ENCODE measurements around the gene RPS6KB1. TPM values are rescaled to one million over a fixed set of nuclear protein-coding genes. Genes with fewer than 3 reads are reported as not detected.
A peak's percentile ranks its signal among the peaks of the same experiment; 100 is the strongest.
"Not testable (repeated sequence)": the region's sequence is repeated elsewhere in the genome, so short reads cannot be mapped to it uniquely, and the experiment has no call there.

The RPS6KB1 gene
- total RNA-seq, 1 donor from 2014 or later, result 20.9 TPM

GRCh38 chr17:59870482-59870881, 22.4 kb upstream of the RPS6KB1 start:
- DNase-seq (ENCODE audit: low read depth), result no peak

GRCh38 chr17:59872351-59872750, 20.6 kb upstream of the RPS6KB1 start:
- no peak for DNase-seq (ENCODE audit: low read depth)

DNA sequence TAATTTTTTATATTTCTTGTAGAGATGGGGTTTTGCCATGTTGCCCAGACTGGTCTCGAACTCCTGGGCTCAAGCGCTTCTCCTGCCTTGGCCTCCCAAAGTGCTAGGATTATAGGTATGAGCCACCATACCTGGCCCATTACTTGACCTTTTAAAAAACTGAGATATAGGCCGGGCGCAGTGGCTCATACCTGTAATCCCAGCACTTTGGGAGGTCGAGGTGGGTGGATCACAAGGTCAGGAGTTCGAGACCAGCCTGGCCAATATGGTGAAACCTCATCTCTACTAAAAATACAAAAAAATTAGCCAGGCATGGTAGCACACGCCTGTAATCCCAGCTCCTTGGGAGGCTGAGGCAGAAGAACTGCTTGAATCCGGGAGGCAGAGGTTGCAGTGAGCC, 19.5 kb upstream of the RPS6KB1 start:
- DNase-seq (ENCODE audit: low read depth), result not testable (repeated sequence)

DNA sequence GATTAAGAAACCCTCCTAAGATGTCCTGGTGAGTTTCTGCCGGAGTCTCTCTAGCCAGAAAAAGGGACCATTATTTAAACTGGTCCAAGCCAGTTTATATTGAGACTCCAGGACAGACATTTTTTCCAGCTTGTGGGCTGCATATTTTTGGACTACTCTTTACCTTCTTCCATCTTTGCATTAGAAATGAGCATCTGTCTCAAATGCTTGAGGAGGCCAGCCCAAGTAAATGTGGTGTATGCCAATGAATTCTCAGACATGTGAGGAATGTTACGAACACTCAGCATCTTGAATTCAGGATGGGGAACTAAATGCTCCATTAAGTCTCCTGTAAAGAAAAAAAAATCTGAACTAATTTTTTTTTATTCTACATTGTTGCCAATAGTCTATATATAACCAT, 18.5 kb upstream of the RPS6KB1 start:
- DNase-seq (ENCODE audit: low read depth), result no peak

DNA sequence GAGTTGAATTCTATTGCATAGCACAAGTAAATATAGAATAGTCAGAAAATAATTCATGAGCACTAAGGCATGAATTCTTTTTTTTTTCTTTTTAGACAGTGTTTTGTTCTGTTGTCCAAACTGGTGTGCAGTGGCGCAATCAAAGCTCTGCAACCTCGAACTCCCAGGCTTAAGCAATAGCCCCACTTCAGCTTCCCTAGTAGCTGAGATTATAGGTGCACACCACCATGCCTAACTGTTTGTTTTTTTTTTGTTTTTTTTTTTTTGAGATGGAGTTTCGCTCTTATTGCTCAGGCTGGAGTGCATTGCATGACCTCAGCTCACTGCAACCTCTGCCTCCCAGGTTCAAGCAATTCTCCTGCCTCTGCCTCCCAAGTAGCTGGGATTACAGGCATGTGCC, 16.8 kb upstream of the RPS6KB1 start:
- DNase-seq (ENCODE audit: low read depth), result no peak

- DNase-seq (ENCODE audit: low read depth), result no peak
Measured at GRCh38 chr17:59877965-59878364, 15.0 kb upstream of the RPS6KB1 start.

- no peak for DNase-seq (ENCODE audit: low read depth)
Measured at GRCh38 chr17:59878624-59879023, 14.3 kb upstream of the RPS6KB1 start.

GRCh38 chr17:59884861-59885260, 8.1 kb upstream of the RPS6KB1 start:
- DNase-seq (ENCODE audit: low read depth), result no peak

- DNase-seq (ENCODE audit: low read depth), result no peak
Measured at GRCh38 chr17:59888145-59888750, 4.7 kb upstream of the RPS6KB1 start.

- DNase-seq (ENCODE audit: low read depth), result peak; percentile 65
Measured at GRCh38 chr17:59890720-59891119, 2.2 kb upstream of the RPS6KB1 start.

- DNase-seq (ENCODE audit: low read depth), result peak; percentile 99
Measured at GRCh38 chr17:59892251-59892923, 534 bp upstream of the RPS6KB1 start.

DNA sequence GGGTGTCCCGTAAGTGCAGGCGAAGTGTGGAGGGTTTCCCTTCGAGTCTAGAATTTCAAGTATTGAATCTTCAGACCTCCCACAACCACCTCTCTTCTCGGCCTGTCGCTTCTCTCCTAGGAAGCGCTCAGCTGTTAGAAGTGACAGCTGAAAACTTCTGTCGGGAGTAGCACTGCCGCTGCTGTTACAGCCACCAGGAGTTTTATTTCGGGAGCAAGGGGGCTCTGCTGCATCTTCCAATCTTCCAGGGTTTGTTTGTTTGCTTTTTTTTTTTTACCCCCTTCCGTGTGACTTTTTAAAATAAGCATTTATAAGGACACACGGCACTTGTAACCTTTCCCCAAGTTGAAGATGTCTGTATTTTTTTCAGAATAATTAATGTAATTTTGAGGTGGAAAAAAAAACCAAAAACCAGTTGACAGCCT, 767 bp downstream of the RPS6KB1 start:
- peak; percentile 16 for DNase-seq (ENCODE audit: low read depth)

DNA sequence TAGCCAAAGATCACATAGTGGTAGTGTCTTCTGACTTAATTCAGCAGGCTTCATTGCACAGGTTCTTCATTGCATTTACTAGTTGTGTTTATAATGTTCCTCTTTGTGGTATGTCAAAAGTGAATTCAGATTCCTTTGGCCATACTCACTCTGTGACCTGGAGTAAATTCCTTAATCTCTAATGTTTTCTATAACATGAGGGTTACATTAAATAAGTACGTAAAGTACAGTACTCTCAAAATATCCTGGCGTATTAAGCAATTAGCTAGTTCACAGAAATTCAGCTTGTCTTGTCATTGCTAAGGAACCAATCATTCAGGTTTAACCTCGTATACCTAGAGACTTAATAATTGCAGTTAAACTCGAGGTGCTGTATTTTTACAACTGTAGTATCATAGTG, 4.2 kb downstream of the RPS6KB1 start:
- DNase-seq (ENCODE audit: low read depth), result no peak

DNA sequence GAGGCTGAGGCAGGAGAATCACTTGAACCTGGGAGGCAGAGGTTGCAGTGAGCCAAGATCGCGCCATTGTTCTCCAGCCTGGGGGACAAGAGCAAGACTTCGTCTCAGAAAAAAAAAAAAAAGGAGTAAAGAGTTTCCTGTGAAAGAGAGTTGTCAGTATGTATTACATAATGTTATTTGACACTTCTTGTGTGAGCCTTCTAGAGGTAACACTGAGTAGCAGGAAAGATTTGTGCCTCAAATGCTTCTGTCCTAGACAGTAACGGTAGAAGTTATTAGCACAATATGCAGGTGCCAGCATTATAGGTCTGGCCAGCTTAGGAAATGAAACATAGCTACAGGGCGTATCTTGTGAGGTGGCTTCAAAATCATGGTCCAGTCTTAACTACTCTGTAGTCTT, 6.2 kb downstream of the RPS6KB1 start:
- no peak for DNase-seq (ENCODE audit: low read depth)

DNA sequence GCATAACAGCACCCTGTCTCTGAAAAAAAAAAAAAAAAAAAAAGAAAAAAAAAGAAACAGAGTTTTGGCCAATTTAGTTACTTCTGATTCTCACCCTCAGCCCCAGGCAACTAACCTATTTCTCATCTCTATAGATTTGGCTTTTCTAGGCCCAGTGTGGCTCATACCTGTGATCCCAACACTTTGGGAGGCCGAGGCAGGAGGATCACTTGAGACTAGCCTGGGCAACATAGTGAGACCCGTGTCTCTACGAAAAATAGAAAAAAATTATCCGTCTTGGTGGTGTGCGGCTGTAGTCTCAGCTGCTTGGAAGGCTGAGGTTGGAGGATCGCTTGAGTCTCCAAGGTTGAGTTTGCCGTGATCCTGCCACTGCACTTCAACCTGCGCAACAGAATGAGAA, 8.7 kb downstream of the RPS6KB1 start:
- no peak for DNase-seq (ENCODE audit: low read depth)

- DNase-seq (ENCODE audit: low read depth), result no peak
Measured at GRCh38 chr17:59903455-59903854, 10.5 kb downstream of the RPS6KB1 start.

- no peak for DNase-seq (ENCODE audit: low read depth)
Measured at GRCh38 chr17:59907467-59907866, 14.5 kb downstream of the RPS6KB1 start.

- peak; percentile 56 for DNase-seq (ENCODE audit: low read depth)
Measured at GRCh38 chr17:59914274-59914854, 21.4 kb downstream of the RPS6KB1 start.

- DNase-seq (ENCODE audit: low read depth), result no peak
Measured at GRCh38 chr17:59916446-59916845, 23.5 kb downstream of the RPS6KB1 start.

- not testable (repeated sequence) for DNase-seq (ENCODE audit: low read depth)
Measured at GRCh38 chr17:59920637-59921036, 27.7 kb downstream of the RPS6KB1 start.

GRCh38 chr17:59930121-59930520, 37.2 kb downstream of the RPS6KB1 start:
- not testable (repeated sequence) for DNase-seq (ENCODE audit: low read depth)

- peak; percentile 68 for DNase-seq (ENCODE audit: low read depth)
Measured at GRCh38 chr17:59930768-59931167, 37.8 kb downstream of the RPS6KB1 start.

GRCh38 chr17:59933317-59933716, 40.4 kb downstream of the RPS6KB1 start:
- DNase-seq (ENCODE audit: low read depth), result not testable (repeated sequence)
